ENCODE measurements around the gene ATP6V0E1.

The ATP6V0E1 gene

DNA sequence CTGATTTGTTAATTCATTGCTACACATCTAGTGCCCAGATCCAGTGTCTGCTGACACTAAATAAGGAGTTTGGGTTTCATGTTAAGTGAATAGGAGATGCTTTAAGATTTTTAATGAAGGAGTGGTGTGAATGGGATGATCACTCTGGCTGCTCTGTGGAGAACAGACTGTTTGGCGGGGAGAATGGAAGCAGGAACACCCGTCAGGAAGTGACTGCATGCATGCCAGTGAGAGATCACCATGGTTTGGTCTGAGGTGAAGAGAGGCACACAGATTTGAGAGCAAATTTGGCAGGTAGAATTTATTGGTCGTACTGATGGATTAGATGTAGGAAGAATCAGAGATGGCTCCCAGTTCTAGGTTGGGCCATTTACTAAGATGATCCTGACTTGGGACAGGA lies 19.8 kb downstream of the ATP6V0E1 start:
- TF ChIP-seq, protein P1, sequence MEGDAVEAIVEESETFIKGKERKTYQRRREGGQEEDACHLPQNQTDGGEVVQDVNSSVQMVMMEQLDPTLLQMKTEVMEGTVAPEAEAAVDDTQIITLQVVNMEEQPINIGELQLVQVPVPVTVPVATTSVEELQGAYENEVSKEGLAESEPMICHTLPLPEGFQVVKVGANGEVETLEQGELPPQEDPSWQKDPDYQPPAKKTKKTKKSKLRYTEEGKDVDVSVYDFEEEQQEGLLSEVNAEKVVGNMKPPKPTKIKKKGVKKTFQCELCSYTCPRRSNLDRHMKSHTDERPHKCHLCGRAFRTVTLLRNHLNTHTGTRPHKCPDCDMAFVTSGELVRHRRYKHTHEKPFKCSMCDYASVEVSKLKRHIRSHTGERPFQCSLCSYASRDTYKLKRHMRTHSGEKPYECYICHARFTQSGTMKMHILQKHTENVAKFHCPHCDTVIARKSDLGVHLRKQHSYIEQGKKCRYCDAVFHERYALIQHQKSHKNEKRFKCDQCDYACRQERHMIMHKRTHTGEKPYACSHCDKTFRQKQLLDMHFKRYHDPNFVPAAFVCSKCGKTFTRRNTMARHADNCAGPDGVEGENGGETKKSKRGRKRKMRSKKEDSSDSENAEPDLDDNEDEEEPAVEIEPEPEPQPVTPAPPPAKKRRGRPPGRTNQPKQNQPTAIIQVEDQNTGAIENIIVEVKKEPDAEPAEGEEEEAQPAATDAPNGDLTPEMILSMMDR (IDR thresholded peaks at IDR 0.05; ENCODE audit: low read depth, low read length) = no peak

DNA sequence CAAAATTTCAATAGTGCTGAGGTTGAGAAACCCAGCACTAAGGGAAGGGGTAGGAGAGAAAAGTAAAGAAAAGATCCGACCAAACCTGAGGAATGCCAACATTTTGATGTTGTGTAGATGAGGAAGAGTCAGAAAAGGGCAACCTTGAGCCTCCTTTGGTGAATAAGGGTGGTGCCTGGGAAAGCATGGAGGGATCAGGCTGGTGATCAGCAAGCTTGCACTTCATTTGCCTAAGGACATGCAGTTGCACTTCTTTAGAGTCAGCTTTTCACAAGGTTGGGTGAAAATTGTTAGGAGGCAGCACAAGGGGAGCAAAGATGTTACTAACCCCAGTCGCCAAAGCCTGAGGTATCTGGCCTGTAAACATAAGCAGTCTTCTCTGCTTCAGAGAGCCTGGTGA lies 20.4 kb downstream of the ATP6V0E1 start:
- no peak for DNase-seq (ENCODE audit: extremely low read depth, low read depth)

More for the DNA sequence above, 19.8 kb downstream of the ATP6V0E1 start:
- no peak for DNase-seq (ENCODE audit: extremely low read depth, low read depth)

DNA sequence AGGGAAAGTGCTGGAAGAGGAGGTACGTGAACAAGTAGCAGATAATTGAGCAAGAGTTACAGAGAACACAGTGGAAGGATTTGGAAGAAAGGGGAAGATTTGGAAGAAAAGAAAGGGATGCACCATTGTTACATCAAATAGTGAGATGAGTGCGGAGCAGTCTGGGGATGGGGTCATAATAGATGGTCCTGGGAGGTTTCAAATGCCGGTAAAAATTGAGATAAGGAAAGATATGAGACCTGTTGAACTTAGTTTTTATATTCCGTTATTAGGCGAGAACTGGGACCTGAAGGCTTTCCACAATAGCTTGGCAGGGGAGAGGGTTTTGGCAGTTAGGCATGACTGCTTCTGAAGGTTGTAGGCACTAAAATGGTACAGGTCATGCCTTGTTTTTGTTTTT lies 20.9 kb downstream of the ATP6V0E1 start:
- TF ChIP-seq, protein P1 (IDR thresholded peaks at IDR 0.05; ENCODE audit: low read depth, low read length) = no peak
- DNase-seq (ENCODE audit: extremely low read depth, low read depth) = no peak

More for the DNA sequence above, 20.4 kb downstream of the ATP6V0E1 start:
- TF ChIP-seq, protein P1 (IDR thresholded peaks at IDR 0.05; ENCODE audit: low read depth, low read length) = no peak

DNA sequence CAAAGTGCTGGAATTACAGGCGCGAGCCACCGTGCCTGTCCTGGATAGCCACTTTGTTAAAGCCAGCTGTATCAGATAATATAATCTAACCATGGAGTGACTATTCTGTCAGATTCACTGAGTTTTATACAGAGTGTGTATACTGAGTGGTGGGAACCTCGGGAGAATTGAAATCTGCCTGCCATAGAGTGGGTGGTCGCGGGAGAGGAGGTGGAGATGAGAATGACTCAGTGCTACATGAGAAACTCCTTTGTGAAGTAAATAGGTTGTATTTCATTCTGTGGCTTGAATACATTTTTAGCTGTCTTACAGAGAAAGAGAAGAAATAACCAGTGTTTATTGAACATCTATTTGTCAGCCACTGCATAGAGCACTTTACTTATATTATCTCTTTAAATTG lies 26.4 kb downstream of the ATP6V0E1 start:
- peak; percentile 23 for DNase-seq (ENCODE audit: extremely low read depth, low read depth)
- TF ChIP-seq, protein P1 (IDR thresholded peaks at IDR 0.05; ENCODE audit: low read depth, low read length) = no peak

DNA sequence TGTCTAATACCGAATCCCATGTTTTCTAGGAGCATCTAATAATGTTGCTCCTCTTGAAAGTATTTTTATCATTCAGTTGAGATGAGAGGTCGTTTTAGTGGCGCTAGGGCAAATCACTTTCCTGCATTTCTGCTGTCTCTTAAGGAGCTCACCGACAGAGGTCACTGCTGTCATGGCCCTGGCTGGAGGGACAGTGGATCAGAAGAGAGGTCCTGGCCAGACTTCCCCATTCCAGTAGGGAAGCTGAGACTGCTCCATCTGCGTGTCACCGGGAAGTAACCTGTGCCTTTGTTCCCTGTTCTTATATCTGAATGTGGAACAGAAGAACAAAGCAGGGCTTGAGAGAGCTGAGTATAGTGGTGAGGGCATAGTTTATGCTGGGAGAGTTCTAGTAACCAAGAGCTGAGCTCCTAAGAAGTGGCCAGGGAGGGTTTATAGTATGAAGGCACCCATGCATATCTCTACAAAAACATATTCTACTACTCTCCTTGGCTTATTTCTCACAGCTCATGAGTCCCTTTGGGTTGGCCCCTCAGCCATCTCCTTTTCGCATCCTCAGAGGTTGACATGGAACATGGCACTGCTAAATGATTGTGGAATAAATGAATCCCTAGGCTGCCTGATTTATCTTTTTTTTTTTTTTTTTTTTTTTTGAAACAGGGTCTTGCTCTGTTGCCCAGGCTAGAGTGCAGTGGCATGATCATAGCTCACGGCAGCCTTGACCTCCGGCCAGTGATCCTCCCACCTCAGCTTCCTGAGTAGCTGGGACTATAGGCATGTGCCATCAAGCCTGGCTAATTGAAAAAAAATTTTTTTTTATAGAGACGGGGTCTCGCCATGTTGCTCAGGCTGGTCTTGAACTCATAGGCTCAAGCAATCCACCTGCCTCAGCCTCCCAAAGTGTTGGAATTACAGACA lies 27.2 kb downstream of the ATP6V0E1 start:
- TF ChIP-seq, protein P1 (IDR thresholded peaks at IDR 0.05; ENCODE audit: low read depth, low read length) = peak; percentile 29
- DNase-seq (ENCODE audit: extremely low read depth, low read depth) = no peak

DNA sequence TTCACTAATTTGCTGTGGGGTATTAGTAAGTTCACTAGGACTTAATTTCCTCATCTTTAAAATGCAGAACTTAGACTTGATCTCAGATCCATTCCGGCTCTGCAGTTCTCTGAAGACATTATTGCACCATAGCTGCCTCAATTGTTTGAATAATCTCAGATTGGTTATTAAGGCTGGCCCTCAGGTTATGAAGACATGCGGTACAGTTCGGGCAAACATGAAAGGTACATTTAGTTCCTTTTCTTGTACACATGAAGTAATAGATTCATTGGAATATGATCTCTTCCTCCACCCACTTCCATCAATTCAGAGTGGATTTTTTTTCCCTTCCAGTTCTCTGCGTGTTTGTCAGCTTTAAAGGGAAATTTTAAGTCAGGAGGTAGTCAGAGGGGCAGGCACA lies 28.0 kb downstream of the ATP6V0E1 start:
- DNase-seq (ENCODE audit: extremely low read depth, low read depth) = no peak
- TF ChIP-seq, protein P1 (IDR thresholded peaks at IDR 0.05; ENCODE audit: low read depth, low read length) = no peak

DNA sequence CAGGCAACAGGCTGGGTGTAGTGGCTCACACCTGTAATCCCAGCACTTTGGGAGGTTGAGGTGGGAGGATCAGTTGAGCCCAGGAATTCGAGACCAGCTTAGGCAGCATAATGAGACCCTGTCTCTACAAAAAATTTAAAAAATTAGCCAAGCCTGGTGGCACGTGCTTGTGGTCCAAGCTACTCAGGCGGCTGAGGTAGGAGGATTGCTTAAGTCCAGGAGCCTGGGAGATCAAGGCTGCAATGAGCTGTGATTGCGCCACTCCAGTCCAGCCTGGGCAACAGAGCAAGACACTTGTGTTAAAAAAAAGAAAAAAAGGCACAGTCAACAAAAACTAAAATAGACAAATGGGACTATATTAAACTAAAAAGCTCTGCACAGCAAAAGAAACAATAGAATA lies 29.3 kb downstream of the ATP6V0E1 start:
- TF ChIP-seq, protein P1 (IDR thresholded peaks at IDR 0.05; ENCODE audit: low read depth, low read length) = no peak

More for the DNA sequence above, 29.3 kb downstream of the ATP6V0E1 start:
- no peak for DNase-seq (ENCODE audit: extremely low read depth, low read depth)
